Caco-2 (cell line): ENCODE measurements around the gene RAB15. TPM values are rescaled to one million over a fixed set of nuclear protein-coding genes. Genes with fewer than 3 reads are reported as not detected.

Experiments
- BruUV-seq: library from RNA; stranded (reverse); fragments of 400-500 nt; replicated peaks from 2 replicates; lab custom pipeline; 2021; lab: Mats Ljungman, UMichigan
- CTCF ChIA-PET: fragments of 300-600 bp; sonication (Branson Sonifier 250); formaldehyde crosslinking; loops from one replicate; lab custom pipeline; 2022; ENCODE audit warnings: antibody characterized with exemption; lab: Charles Lee
- POLR2A ChIA-PET: fragments of 300-600 bp; sonication (Branson Sonifier 250); formaldehyde crosslinking; loops from one replicate; lab custom pipeline; 2022; ENCODE audit warnings: antibody characterized with exemption; lab: Charles Lee
- DNase-seq, 2 experiments: peaks; one replicate each; pipeline versions ENCODE4 v3.0.0 to v3.0.0-alpha.2; 2020 to 2022
- H3K27me3 ChIP-seq: replicated peaks from 2 replicates; pipeline ENCODE4 v1.6.0; 2011; ENCODE audit warnings: low read length; ENCODE audit not compliant: control insufficient read depth, insufficient read depth
- H3K36me3 ChIP-seq: 2 replicates; pipeline ENCODE4 v1.5.1; 2011; ENCODE audit warnings: low read length; ENCODE audit not compliant: control insufficient read depth, insufficient read depth
- H3K4me1 ChIP-seq: fragments of 250-450 bp; sonication (Bioruptor Pico); 2 replicates; pipeline ENCODE4 v1.5.1; 2020; ENCODE audit warnings: mild to moderate bottlenecking
- H3K4me3 ChIP-seq: 2 replicates; pipeline ENCODE4 v1.5.1; 2011; ENCODE audit warnings: low read depth, mild to moderate bottlenecking, control low read depth, low read length
- H3K9me3 ChIP-seq: fragments of 250-450 bp; sonication (Bioruptor Pico); 2 replicates; pipeline ENCODE4 v1.5.1; 2020; ENCODE audit warnings: mild to moderate bottlenecking, moderate library complexity
- H3K27ac Mint-ChIP-seq: one replicate; pipeline ENCODE4 v1.8.0; 2022; ENCODE audit warnings: mixed read lengths; ENCODE audit not compliant: unreplicated experiment
- H3K27me3 Mint-ChIP-seq: one replicate; pipeline ENCODE4 v1.8.0; 2022; ENCODE audit warnings: mixed read lengths; ENCODE audit not compliant: insufficient read depth, unreplicated experiment
- H3K36me3 Mint-ChIP-seq: one replicate; pipeline ENCODE4 v1.8.0; 2022; ENCODE audit warnings: mild to moderate bottlenecking, mixed read lengths; ENCODE audit not compliant: insufficient read depth, unreplicated experiment
- H3K4me1 Mint-ChIP-seq: one replicate; pipeline ENCODE4 v1.8.0; 2022; ENCODE audit warnings: low read depth, mixed read lengths; ENCODE audit not compliant: unreplicated experiment
- H3K4me3 Mint-ChIP-seq: one replicate; pipeline ENCODE4 v1.8.0; 2022; ENCODE audit warnings: mild to moderate bottlenecking, moderate library complexity, mixed read lengths; ENCODE audit not compliant: unreplicated experiment
- H3K9me3 Mint-ChIP-seq: one replicate; pipeline ENCODE4 v1.8.0; 2022; ENCODE audit warnings: mixed read lengths; ENCODE audit not compliant: unreplicated experiment
- CTCF ChIP-seq, 2 experiments: fragments of 200-600 bp in 1 of 2; IDR thresholded peaks; 1 replicate in 1 of 2; 2 replicates in 1 of 2; pipeline versions ENCODE4 v1.5.1 to v1.8.0; 2011 to 2022; ENCODE audit warnings: antibody characterized with exemption in 1 of 2, control low read depth in 1 of 2, inconsistent platforms in 1 of 2, low read depth in 1 of 2, low read length in 1 of 2, mild to moderate bottlenecking in 1 of 2, moderate library complexity in 1 of 2; ENCODE audit not compliant: insufficient read depth in 1 of 2, severe bottlenecking in 1 of 2, unreplicated experiment in 1 of 2
- intact Hi-C: fragments of 100-400 bp; cut with micrococcal nuclease; formaldehyde crosslinking; loops from one replicate; pipeline ENCODE4 v1.10.0; 2022; ENCODE audit not compliant: unreplicated experiment
- total RNA-seq: library from RNA; stranded (reverse); gene quantifications from 2 replicates; pipeline ENCODE4 v1.2.3, GENCODE V29; 2022

Gene RAB15
- total RNA-seq, 1 experiment from 2014 or later = 92.5 TPM

GRCh38 chr14:65006261-65006721 lies 34.2 kb upstream of the RAB15 start:
- no peaks in the 10 kb centered on the region for H3K9me3 ChIP-seq
- H3K36me3 Mint-ChIP-seq = no peaks in the 10 kb centered on the region
- CTCF ChIA-PET = interaction anchor here (2.1 kb wide), 1 partner anchor 14 kb away, joined by 7 read pairs; no protein-coding TSS in a partner anchor
- no peak for TF ChIP-seq CTCF (IDR thresholded peaks at IDR 0.05; ENCODE audit: insufficient read depth in 1 of 2, low read depth in 1 of 2, low read length in 1 of 2, severe bottlenecking in 1 of 2, unreplicated experiment in 1 of 2)
- no peak overlapping the region for H3K27ac Mint-ChIP-seq
- no peaks in the 10 kb centered on the region for H3K27me3 ChIP-seq
- intact Hi-C loops = no loop called here
- no peaks in the 10 kb centered on the region for H3K4me1 ChIP-seq
- no peak for DNase-seq
- no peak overlapping the region for H3K4me3 ChIP-seq
- H3K27me3 Mint-ChIP-seq = no peaks in the 10 kb centered on the region
- H3K4me1 Mint-ChIP-seq = no peaks in the 10 kb centered on the region
- POLR2A ChIA-PET = no interaction called here
- no peak overlapping the region for H3K4me3 Mint-ChIP-seq
- no peaks in the 10 kb centered on the region; the same call in 1 of the 2 replicates for H3K36me3 ChIP-seq
- no TSS peak for BruUV-seq
- no peaks in the 10 kb centered on the region for H3K9me3 Mint-ChIP-seq

GRCh38 chr14:65003394-65003793 lies 31.3 kb upstream of the RAB15 start:
- no TSS peak for BruUV-seq
- no peak for TF ChIP-seq CTCF (IDR thresholded peaks at IDR 0.05; ENCODE audit: insufficient read depth in 1 of 2, low read depth in 1 of 2, low read length in 1 of 2, severe bottlenecking in 1 of 2, unreplicated experiment in 1 of 2)
- H3K4me3 ChIP-seq = no peak overlapping the region
- no peaks in the 10 kb centered on the region for H3K27me3 ChIP-seq
- H3K27ac Mint-ChIP-seq = no peak overlapping the region
- H3K9me3 ChIP-seq = no peaks in the 10 kb centered on the region
- intact Hi-C loops = no loop called here
- no peaks in the 10 kb centered on the region for H3K9me3 Mint-ChIP-seq
- no peaks in the 10 kb centered on the region for H3K36me3 Mint-ChIP-seq
- H3K27me3 Mint-ChIP-seq = no peaks in the 10 kb centered on the region
- no peaks in the 10 kb centered on the region; the same call in 1 of the 2 replicates for H3K4me1 ChIP-seq
- H3K4me1 Mint-ChIP-seq = peaks cover under 1% of the 10 kb centered on the region
- H3K36me3 ChIP-seq = no peaks in the 10 kb centered on the region; the same call in 1 of the 2 replicates
- CTCF ChIA-PET = no interaction called here
- POLR2A ChIA-PET = no interaction called here
- DNase-seq = no peak
- no peak overlapping the region for H3K4me3 Mint-ChIP-seq

GRCh38 chr14:65002586-65003210 lies 30.6 kb upstream of the RAB15 start:
- CTCF ChIA-PET = no interaction called here
- BruUV-seq = no TSS peak
- H3K9me3 Mint-ChIP-seq = no peaks in the 10 kb centered on the region
- POLR2A ChIA-PET = no interaction called here
- no peak for TF ChIP-seq CTCF (IDR thresholded peaks at IDR 0.05; ENCODE audit: insufficient read depth in 1 of 2, low read depth in 1 of 2, low read length in 1 of 2, severe bottlenecking in 1 of 2, unreplicated experiment in 1 of 2)
- no peaks in the 10 kb centered on the region for H3K27me3 Mint-ChIP-seq
- DNase-seq = no peak
- H3K36me3 Mint-ChIP-seq = no peaks in the 10 kb centered on the region
- intact Hi-C loops = no loop called here
- no peak overlapping the region for H3K4me3 Mint-ChIP-seq
- no peak overlapping the region for H3K27ac Mint-ChIP-seq
- peaks cover 8% of the 10 kb centered on the region for H3K4me1 Mint-ChIP-seq
- Histone ChIP-seq H3K27me3 (no peaks in the 10 kb centered on the region), H3K4me3 (no peak overlapping the region), H3K9me3 (no peaks in the 10 kb centered on the region), H3K4me1 (no peaks in the 10 kb centered on the region; the same call in 1 of the 2 replicates), H3K36me3 (no peaks in the 10 kb centered on the region; the same call in 1 of the 2 replicates)
